H1 (cell line): ENCODE results near the gene SENP7. TPM values are rescaled to one million over a fixed set of nuclear protein-coding genes. Genes with fewer than 3 reads are reported as not detected.

Experiments
- CTCF ChIA-PET: fragments of 300-600 bp; sonication (Branson Sonifier 250); formaldehyde crosslinking; loops from one replicate; lab custom pipeline; 2021; ENCODE audit not compliant: partially characterized antibody; lab: Charles Lee
- POLR2A ChIA-PET: fragments of 300-600 bp; sonication (Branson Sonifier 250); formaldehyde crosslinking; loops from one replicate; lab custom pipeline; 2021; ENCODE audit warnings: inconsistent platforms; ENCODE audit not compliant: partially characterized antibody; lab: Charles Lee
- DNase-seq, 2 experiments: peaks; one replicate each; pipeline versions ENCODE4 v3.0.0 to v3.0.0-alpha.2; 2010 to 2022; ENCODE audit warnings: low spot score in 2 of 2, low read depth in 1 of 2, mixed read lengths in 1 of 2
- FAIRE-seq: peaks from 2 replicates; lab custom pipeline; 2011; peaks lifted over from hg19 to GRCh38; lab: Jason Lieb, UNC
- H2AFZ ChIP-seq: 2 replicates; pipeline ENCODE4 v1.8.1; 2012; ENCODE audit warnings: low read length, inconsistent platforms
- H2AK5ac ChIP-seq: 2 replicates; pipeline ENCODE4 v1.6.1; 2013; ENCODE audit warnings: low read depth, low read length
- H2BK120ac ChIP-seq: replicated peaks from 2 replicates; pipeline ENCODE3; 2013; ENCODE audit warnings: low read depth, low read length, inconsistent platforms
- H2BK12ac ChIP-seq: 2 replicates; pipeline ENCODE4 v1.6.1; 2013; ENCODE audit warnings: low read depth, low read length
- H2BK15ac ChIP-seq: 2 replicates; pipeline ENCODE4 v1.6.1; 2013; ENCODE audit warnings: low read length
- H2BK20ac ChIP-seq: 2 replicates; pipeline ENCODE4 v1.6.1; 2013; ENCODE audit warnings: low read length
- H2BK5ac ChIP-seq: 2 replicates; pipeline ENCODE4 v1.6.1; 2013; ENCODE audit warnings: low read depth, low read length
- H3K14ac ChIP-seq: 2 replicates; pipeline ENCODE4 v1.6.1; 2013; ENCODE audit warnings: inconsistent platforms; ENCODE audit not compliant: insufficient read length
- H3K18ac ChIP-seq: 2 replicates; pipeline ENCODE4 v1.6.1; 2013; ENCODE audit warnings: low read length; ENCODE audit errors: extremely low read depth
- H3K23ac ChIP-seq: 2 replicates; pipeline ENCODE4 v1.6.1; 2013; ENCODE audit warnings: inconsistent platforms; ENCODE audit not compliant: insufficient read length
- H3K23me2 ChIP-seq: 2 replicates; pipeline ENCODE4 v1.6.1; 2013; ENCODE audit warnings: low read depth, low read length
- H3K27ac ChIP-seq: 2 replicates; pipeline ENCODE4 v1.6.1; 2011; ENCODE audit warnings: low read depth, low read length, inconsistent platforms
- H3K27me3 ChIP-seq, 4 experiments: replicated peaks in 1 of 4; 1 replicate in 1 of 4; 2 replicates in 3 of 4; pipeline versions ENCODE4 v1.6.1 to v1.8.1; 2011 to 2013; ENCODE audit warnings: low read length in 3 of 4, mild to moderate bottlenecking in 3 of 4, inconsistent platforms in 2 of 4, mixed read lengths in 2 of 4, moderate library complexity in 1 of 4; ENCODE audit not compliant: control insufficient read depth in 3 of 4, insufficient read depth in 3 of 4; ENCODE audit errors: extremely low read depth in 1 of 4
- H3K36me3 ChIP-seq, 4 experiments: 2 replicates each; pipeline versions ENCODE4 v1.6.1 to v1.8.1; 2011 to 2013; ENCODE audit warnings: mild to moderate bottlenecking in 4 of 4, low read length in 3 of 4, moderate library complexity in 2 of 4, control low read depth in 1 of 4, inconsistent platforms in 1 of 4; ENCODE audit not compliant: insufficient read depth in 4 of 4, control insufficient read depth in 2 of 4
- H3K4ac ChIP-seq: replicated peaks from 2 replicates; pipeline ENCODE3; 2013; ENCODE audit warnings: low read length, low read depth, mixed read lengths, inconsistent platforms; ENCODE audit not compliant: insufficient read length
- H3K4me1 ChIP-seq, 4 experiments: replicated peaks in 1 of 4; 1 replicate in 1 of 4; 2 replicates in 3 of 4; pipeline versions ENCODE4 v1.6.1 to v1.8.1; 2011 to 2013; ENCODE audit warnings: low read length in 3 of 4, inconsistent platforms in 2 of 4, mixed read lengths in 1 of 4; ENCODE audit not compliant: insufficient read depth in 4 of 4, control insufficient read depth in 3 of 4
- H3K4me2 ChIP-seq, 2 experiments: 2 replicates each; pipeline versions ENCODE4 v1.6.1 to v1.8.1; 2011 to 2013; ENCODE audit warnings: low read depth in 2 of 2, low read length in 2 of 2, control low read depth in 1 of 2, inconsistent platforms in 1 of 2, mild to moderate bottlenecking in 1 of 2; ENCODE audit not compliant: insufficient read depth in 1 of 2
- H3K4me3 ChIP-seq, 4 experiments: fragments of 200-600, 300-600 bp in 1 of 4; sonication (generic), shearing (Covaris generic), sonication (Bioruptor Twin) in 1 of 4; 2 replicates each; pipeline versions ENCODE4 v1.5.1 to v1.8.1; 2011 to 2016; ENCODE audit warnings: low read length in 4 of 4, low read depth in 3 of 4, control low read depth in 2 of 4, inconsistent platforms in 2 of 4, mild to moderate bottlenecking in 2 of 4, mixed read lengths in 1 of 4, moderate library complexity in 1 of 4; ENCODE audit not compliant: insufficient read depth in 2 of 4; ENCODE audit errors: extremely low read depth in 1 of 4
- H3K56ac ChIP-seq: replicated peaks from 2 replicates; pipeline ENCODE3; 2013; ENCODE audit warnings: low read depth, mild to moderate bottlenecking, mixed read lengths, low read length, inconsistent platforms; ENCODE audit not compliant: insufficient read length
- H3K79me1 ChIP-seq: 2 replicates; pipeline ENCODE4 v1.6.1; 2013; ENCODE audit warnings: low read depth, low read length, control low read depth
- H3K79me2 ChIP-seq, 2 experiments: 2 replicates each; pipeline versions ENCODE4 v1.6.1 to v1.8.1; 2012 to 2013; ENCODE audit warnings: low read length in 2 of 2, mild to moderate bottlenecking in 2 of 2, inconsistent platforms in 1 of 2; ENCODE audit not compliant: insufficient read depth in 2 of 2, control insufficient read depth in 1 of 2
- H3K9ac ChIP-seq, 4 experiments: replicated peaks in 1 of 4; 1 replicate in 1 of 4; 2 replicates in 3 of 4; pipeline versions ENCODE4 v1.6.1 to v1.8.1; 2011 to 2013; ENCODE audit warnings: low read depth in 3 of 4, low read length in 3 of 4, control low read depth in 2 of 4, mild to moderate bottlenecking in 2 of 4, moderate library complexity in 2 of 4, inconsistent platforms in 1 of 4; ENCODE audit errors: extremely low read depth in 1 of 4
- H3K9me3 ChIP-seq, 2 experiments: 2 replicates each; pipeline versions ENCODE4 v1.6.1 to v1.8.1; 2012 to 2013; ENCODE audit warnings: mild to moderate bottlenecking in 2 of 2, moderate library complexity in 2 of 2, control low read depth in 1 of 2, inconsistent platforms in 1 of 2, low read depth in 1 of 2, low read length in 1 of 2, mixed read lengths in 1 of 2; ENCODE audit not compliant: insufficient read depth in 2 of 2
- H4K20me1 ChIP-seq, 2 experiments: replicated peaks in 1 of 2; 2 replicates each; pipeline versions ENCODE3 to v1.8.1; 2011 to 2013; ENCODE audit warnings: inconsistent platforms in 2 of 2, low read length in 2 of 2, mild to moderate bottlenecking in 1 of 2; ENCODE audit not compliant: insufficient read depth in 2 of 2, control insufficient read depth in 1 of 2
- H4K5ac ChIP-seq: 2 replicates; pipeline ENCODE4 v1.6.1; 2013; ENCODE audit warnings: low read length, low read depth, mixed read lengths, inconsistent platforms; ENCODE audit not compliant: insufficient read length
- H4K8ac ChIP-seq: 2 replicates; pipeline ENCODE4 v1.8.0; 2013; ENCODE audit warnings: mild to moderate bottlenecking, moderate library complexity, low read length, inconsistent platforms; ENCODE audit not compliant: insufficient read depth; ENCODE audit errors: extremely low read depth
- H4K91ac ChIP-seq: replicated peaks from 2 replicates; pipeline ENCODE3; 2013; ENCODE audit warnings: low read length, mixed read lengths, inconsistent platforms; ENCODE audit not compliant: insufficient read length
- ASH2L ChIP-seq: fragments of 200-600, 300-600 bp; sonication (generic); IDR thresholded peaks from one replicate; pipeline ENCODE4 v1.7.1; 2017; ENCODE audit warnings: low read length
- BACH1 ChIP-seq: IDR thresholded peaks from 2 replicates; pipeline ENCODE4 v1.6.1; 2012; ENCODE audit warnings: low read length, improper control_type of control experiment
- BRCA1 ChIP-seq: IDR thresholded peaks from 2 replicates; pipeline ENCODE4 v1.6.1; 2012; ENCODE audit warnings: low read depth, low read length, improper control_type of control experiment
- CBX8 ChIP-seq: fragments of 300-800, 300-1000 bp; sonication (generic); IDR thresholded peaks from 2 replicates; pipeline ENCODE4 v1.7.1; 2016; ENCODE audit warnings: low read depth, low read length, borderline replicate concordance
- HDAC6 ChIP-seq: IDR thresholded peaks from one replicate; pipeline ENCODE4 v1.7.1; 2012; ENCODE audit warnings: low read depth, mild to moderate bottlenecking, inconsistent platforms, low read length, moderate library complexity
- JUN ChIP-seq: IDR thresholded peaks from 2 replicates; pipeline ENCODE4 v1.6.1; 2011; ENCODE audit warnings: low read depth, mild to moderate bottlenecking, improper control_type of control experiment, low read length
- JUND ChIP-seq: IDR thresholded peaks from 2 replicates; pipeline ENCODE4 v1.6.1; 2011; ENCODE audit warnings: mild to moderate bottlenecking, improper control_type of control experiment, low read length
- MAFK ChIP-seq: IDR thresholded peaks from 2 replicates; pipeline ENCODE4 v1.6.1; 2012; ENCODE audit warnings: low read depth, mild to moderate bottlenecking, improper control_type of control experiment, low read length
- NRF1 ChIP-seq: IDR thresholded peaks from 2 replicates; pipeline ENCODE4 v1.6.1; 2011; ENCODE audit warnings: mild to moderate bottlenecking, low read depth, low read length, improper control_type of control experiment
- RBBP5 ChIP-seq: IDR thresholded peaks from 2 replicates; pipeline ENCODE4 v1.7.1; 2012; ENCODE audit warnings: low read depth, mild to moderate bottlenecking, inconsistent platforms, low read length, moderate library complexity, borderline replicate concordance
- RFX5 ChIP-seq: IDR thresholded peaks from 2 replicates; pipeline ENCODE4 v1.6.1; 2011; ENCODE audit warnings: low read depth, low read length, improper control_type of control experiment, borderline replicate concordance
- SIX5 ChIP-seq: IDR thresholded peaks from 2 replicates; pipeline ENCODE4 v1.6.1; 2011; ENCODE audit warnings: mild to moderate bottlenecking, low read depth, low read length
- SP2 ChIP-seq: IDR thresholded peaks from 2 replicates; pipeline ENCODE4 v1.6.1; 2012; ENCODE audit warnings: mild to moderate bottlenecking, low read length, inconsistent platforms
- SRF ChIP-seq: IDR thresholded peaks from 2 replicates; pipeline ENCODE4 v1.6.1; 2011; ENCODE audit warnings: mild to moderate bottlenecking, low read depth, low read length, moderate library complexity
- TAF7 ChIP-seq: optimal IDR thresholded peaks from 2 replicates; pipeline ENCODE3; 2011; ENCODE audit warnings: low read depth, mild to moderate bottlenecking, inconsistent platforms, low read length, moderate library complexity, borderline replicate concordance
- TBP ChIP-seq: IDR thresholded peaks from 2 replicates; pipeline ENCODE4 v1.6.1; 2011; ENCODE audit warnings: low read depth, low read length, improper control_type of control experiment
- WGBS, 2 experiments: shearing (Covaris generic) in 1 of 2; methylation state at CpG; one replicate each; pipeline versions ENCODE4 v1.1.6 to v1.1.7; 2013 to 2015; ENCODE audit warnings: low lambda C conversion rate in 2 of 2, mixed read lengths in 2 of 2, inconsistent platforms in 1 of 2, low coverage in 1 of 2, missing lambda C conversion rate in 1 of 2; ENCODE audit not compliant: insufficient replicate concordance in 2 of 2, insufficient coverage in 1 of 2, insufficient read length in 1 of 2; ENCODE audit errors: extremely low coverage in 1 of 2, missing lambda C conversion rate in 1 of 2; 5-methylcytosine and 5-hydroxymethylcytosine counted together
- polyA plus RNA-seq, 7 experiments: library from polyadenylated mRNA; depleted of rRNA in 3 of 7; stranded (reverse) in 5 of 7; unstranded in 2 of 7; fragments of >200 nt in 5 of 7; fragments of 200-250 nt in 2 of 7; gene quantifications; 1 replicate in 5 of 7; 2 replicates in 1 of 7; 4 replicates in 1 of 7; pipeline versions ENCODE4 v1.2.1 to v1.2.3, GENCODE V29; 2011 to 2013; ENCODE audit warnings: missing spikeins in 2 of 7, mixed read lengths in 2 of 7
- total RNA-seq: library from RNA; stranded (reverse); fragmentation: NEBNext Ultra II Directional; extraction: Animal tissue kit (Norgen Biotek cat#: 25700); gene quantifications from 2 replicates; pipeline ENCODE4 v1.2.1, GENCODE V29; 2021

The SENP7 gene
- total and polyA plus RNA-seq, 2 of the 8 experiments (the other 6 are each of a cell fraction or from before 2014, with no cell fraction given), result 2.8 to 7.8 TPM

DNA sequence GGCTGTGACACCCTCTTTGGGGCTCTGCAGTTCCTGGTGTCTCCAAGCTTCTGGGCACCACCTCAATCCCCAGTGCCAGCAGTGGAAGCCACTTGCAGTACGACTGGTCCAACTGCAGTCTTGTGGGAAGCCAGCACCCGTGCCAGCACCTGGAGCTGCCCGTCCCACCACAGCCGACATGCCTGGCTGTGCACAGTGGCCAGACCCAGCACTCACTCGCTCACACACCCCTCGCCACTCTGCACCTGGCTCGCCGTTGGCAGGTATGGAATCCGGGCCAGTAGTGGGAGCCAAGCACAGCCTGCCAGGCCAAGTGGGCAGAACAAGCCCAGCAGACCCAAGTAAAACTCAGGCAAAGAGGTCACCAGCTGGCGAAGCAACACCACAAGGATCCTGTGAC, 128.6 kb downstream of the SENP7 start:
- no peak overlapping the region for H3K4me3 ChIP-seq
- no peak overlapping the region for H2BK120ac ChIP-seq
- no peak overlapping the region for H4K5ac ChIP-seq
- H2AK5ac ChIP-seq, result no peak overlapping the region
- no peak overlapping the region for H3K56ac ChIP-seq
- H3K4me2 ChIP-seq, result no peak overlapping the region
- H2AFZ ChIP-seq, result no peak overlapping the region
- H3K79me1 ChIP-seq, result peaks cover 3% of the 10 kb centered on the region; the same call in 1 of the 2 replicates
- no peak overlapping the region for H2BK20ac ChIP-seq
- CTCF ChIA-PET, result interaction anchor here (0.9 to 1.4 kb wide), 7 partner anchors 12 to 584 kb away, joined by 3 to 4 read pairs (median 3); no protein-coding TSS in a partner anchor
- H4K20me1 ChIP-seq, result peaks cover 0 to 1% of the 10 kb centered on the region in 2 experiments
- H3K79me2 ChIP-seq, result no peaks in the 10 kb centered on the region; a peak in 1 of 4 replicates
- no peak overlapping the region for H3K14ac ChIP-seq
- H3K9ac ChIP-seq, result no peak overlapping the region
- WGBS, 2 experiments, result 92% methylated on average over 10 of the region's 10 CpGs; no CpG with 5 or more reads in 1 of the 2 experiments
- no peaks in the 10 kb centered on the region for H3K27me3 ChIP-seq
- POLR2A ChIA-PET, result no interaction called here
- no peak overlapping the region for H3K18ac ChIP-seq
- no peaks in the 10 kb centered on the region for H3K9me3 ChIP-seq
- no peak overlapping the region for H4K91ac ChIP-seq
- H3K27ac ChIP-seq, result no peak overlapping the region
- peaks cover 0 to 6% (median 4%) of the 10 kb centered on the region in 4 experiments; a peak in 2 of 7 replicates for H3K4me1 ChIP-seq
- H2BK5ac ChIP-seq, result no peak overlapping the region; the same call in none of the 2 replicates
- H3K36me3 ChIP-seq, result no peaks in the 10 kb centered on the region
- FAIRE-seq (no peak), DNase-seq (no peak)
- H3K23ac ChIP-seq, result no peak overlapping the region
- no peak overlapping the region for H3K4ac ChIP-seq
- H4K8ac ChIP-seq, result no peak overlapping the region
- H2BK15ac ChIP-seq, result no peak overlapping the region
- 0 out of 2 replicates have a peak overlapping the region, but pooled peaks have one; percentile 39 for H2BK12ac ChIP-seq
- H3K23me2 ChIP-seq, result no peaks in the 10 kb centered on the region
- TF ChIP-seq SIX5 (no peak), ASH2L (no peak), TBP (no peak), SP2 (no peak), CBX8 (no peak), RFX5 (no peak), JUN (no peak), MAFK (no peak), SRF (no peak), JUND (no peak), NRF1 (no peak), TAF7 (no peak), BACH1 (no peak), RBBP5 (no peak), HDAC6 (no peak), BRCA1 (no peak)
